LoVo (cell line): Measurements from ENCODE around the gene PLEKHG5.
"Not testable (repeated sequence)": the region's sequence is repeated elsewhere in the genome, so short reads cannot be mapped to it uniquely, and the experiment has no call there.

Experiments used
- DNase-seq: peaks from one replicate; pipeline ENCODE4 v3.0.0-alpha.2; 2016; ENCODE audit warnings: low spot score

Gene PLEKHG5

DNA sequence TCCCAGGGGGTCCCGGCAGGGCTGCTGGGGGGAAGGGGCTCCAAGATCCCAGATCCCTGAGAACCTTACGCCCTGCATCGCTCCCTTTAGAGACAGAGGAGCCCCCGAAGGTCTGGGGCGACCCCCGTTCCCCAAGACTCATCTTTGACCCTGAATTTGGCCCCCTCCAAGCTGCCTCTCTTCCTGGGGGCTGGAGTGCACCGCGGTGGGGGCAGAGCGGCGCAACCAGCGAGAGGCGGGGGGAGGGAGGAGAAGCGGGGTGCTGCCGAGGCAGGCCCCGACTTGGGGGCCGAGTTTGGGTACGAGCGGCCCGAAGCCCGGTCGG lies 5.4 kb upstream of the PLEKHG5 start:
- no peak for DNase-seq

DNA sequence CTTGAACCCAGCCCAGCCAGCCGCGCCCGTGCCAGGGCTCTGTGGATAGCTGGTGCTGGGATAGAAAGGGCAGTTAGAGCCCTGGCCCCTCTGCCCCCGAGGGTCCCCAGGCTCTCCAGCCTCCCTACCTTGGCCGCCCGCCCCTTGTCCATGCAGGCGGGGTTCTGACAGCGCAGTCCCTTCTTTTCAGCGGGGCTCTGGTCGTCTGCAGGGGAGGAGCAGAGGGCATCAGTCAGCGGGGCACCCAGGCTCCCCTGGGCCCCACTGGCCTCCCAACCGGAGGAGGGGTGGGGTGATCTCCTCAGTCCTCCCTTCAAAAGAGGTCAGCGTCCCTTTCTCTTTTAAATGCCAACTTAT lies 4.9 kb upstream of the PLEKHG5 start:
- no peak for DNase-seq

DNA sequence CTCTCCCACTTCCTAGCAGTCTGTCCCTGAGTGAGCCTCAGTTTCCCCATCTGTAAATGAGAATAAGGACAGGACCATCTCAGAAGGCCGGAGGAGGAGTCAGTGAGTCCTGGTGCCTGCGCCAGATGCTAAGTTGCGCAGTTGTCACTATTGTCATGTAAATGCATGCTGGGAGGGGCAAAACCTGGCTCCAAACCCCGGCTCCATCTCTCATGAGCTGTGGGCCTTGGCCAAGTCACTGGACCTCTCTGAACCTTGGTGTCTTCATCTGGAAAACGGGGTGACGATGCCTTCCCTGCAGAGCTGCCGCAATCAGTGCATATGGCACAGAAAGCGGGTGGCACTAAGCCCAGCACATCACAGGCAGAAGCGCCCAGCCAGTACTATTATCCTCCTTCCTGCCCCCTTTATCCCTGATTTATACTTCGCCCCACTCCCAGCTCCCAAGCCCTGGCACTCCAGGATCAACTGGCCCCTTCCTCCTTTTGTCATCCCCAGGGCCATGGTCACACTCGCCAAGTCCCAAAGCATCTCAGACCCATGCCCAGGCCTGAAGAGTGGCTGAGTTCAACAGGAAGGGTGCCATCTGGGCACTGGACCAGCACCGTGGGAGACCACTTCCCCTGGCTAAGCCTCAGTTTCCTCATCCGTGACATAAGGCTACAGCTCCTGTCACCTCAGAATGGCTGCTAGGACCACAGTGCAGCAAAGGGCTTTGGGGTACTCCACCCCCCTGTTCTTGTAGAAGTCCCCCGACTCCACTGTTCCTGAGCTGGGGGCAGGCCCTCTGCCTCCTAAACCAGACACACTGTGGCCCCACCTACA lies 4.3 kb upstream of the PLEKHG5 start:
- DNase-seq = no peak

DNA sequence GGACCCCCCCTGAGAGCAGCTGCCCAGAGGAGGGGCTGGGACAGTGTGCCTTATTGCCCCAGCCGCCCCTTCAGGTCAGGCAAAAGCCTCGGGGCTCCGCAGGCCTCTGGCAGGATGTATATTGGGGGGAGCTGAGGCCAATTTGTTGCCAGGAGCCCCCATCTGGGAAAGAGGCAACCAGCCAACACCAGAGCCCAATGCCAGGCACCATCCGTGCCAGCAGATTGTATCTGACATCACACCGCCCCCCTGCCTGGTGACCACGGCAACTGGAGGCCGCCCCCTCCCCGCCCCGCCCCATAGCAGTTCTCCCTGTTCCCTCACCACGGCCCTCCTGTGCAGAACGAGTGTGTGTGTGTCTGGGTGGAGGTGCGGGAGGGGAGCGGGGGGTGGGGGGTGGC lies 3.6 kb upstream of the PLEKHG5 start:
- no peak for DNase-seq

DNA sequence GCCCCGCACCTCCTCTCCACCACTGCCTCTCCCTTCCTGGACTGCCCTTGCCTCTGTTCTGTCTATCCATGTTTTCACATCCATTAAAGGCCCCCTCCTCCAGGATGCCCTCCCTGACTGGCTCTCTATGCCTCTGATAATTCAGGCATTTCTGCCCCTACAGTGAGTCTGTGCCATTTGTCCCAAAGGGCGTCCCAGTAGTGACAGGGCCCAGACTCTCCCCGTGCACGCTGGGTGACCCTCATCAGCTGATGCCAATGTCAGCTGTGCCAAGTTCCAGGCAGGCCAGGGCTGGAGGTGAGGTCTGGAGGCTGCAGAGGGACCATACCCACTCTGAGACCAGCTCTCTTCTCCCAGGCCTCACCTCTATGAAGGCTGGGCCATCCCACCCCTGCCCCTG lies 3.2 kb upstream of the PLEKHG5 start:
- DNase-seq = no peak

DNA sequence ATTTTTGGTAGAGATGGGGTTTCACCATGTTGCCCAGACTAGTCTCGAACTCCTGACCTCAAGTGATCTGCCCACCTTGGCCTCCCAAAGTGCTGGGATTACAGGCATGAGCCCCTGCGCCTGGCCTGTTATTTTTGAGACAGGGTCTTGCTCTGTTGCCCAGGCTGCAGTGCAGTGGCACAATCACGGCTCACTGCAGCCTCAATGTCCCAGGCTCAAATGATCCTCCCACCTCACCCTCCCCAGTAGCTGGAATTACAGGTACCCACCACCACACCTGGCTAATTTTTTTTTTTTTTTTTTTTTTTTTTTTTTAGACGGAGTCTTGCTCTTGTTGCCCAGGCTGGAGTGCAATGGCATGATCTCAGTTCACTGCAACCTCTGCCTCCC lies 2.4 kb upstream of the PLEKHG5 start:
- DNase-seq = not testable (repeated sequence)

DNA sequence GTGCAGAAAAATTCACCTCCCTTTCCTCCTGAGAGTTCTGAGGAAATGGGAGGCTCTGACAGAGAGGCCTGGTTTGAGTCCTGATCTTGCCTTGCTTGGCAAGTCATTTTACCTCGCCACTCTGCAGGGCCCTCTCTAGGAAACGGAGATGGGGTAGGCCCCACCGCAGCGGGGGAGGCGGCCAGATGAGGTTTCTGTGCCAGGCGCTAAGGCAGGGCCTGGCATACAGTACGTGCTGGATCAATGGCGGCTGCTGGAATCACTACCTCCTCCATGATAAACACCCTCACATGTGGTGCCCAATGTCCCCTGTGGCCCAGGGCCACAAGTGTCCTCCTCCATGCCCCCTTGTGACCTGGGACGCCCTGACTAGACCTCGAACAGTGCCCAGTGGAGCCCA lies 499 bp upstream of the PLEKHG5 start:
- DNase-seq = no peak

DNA sequence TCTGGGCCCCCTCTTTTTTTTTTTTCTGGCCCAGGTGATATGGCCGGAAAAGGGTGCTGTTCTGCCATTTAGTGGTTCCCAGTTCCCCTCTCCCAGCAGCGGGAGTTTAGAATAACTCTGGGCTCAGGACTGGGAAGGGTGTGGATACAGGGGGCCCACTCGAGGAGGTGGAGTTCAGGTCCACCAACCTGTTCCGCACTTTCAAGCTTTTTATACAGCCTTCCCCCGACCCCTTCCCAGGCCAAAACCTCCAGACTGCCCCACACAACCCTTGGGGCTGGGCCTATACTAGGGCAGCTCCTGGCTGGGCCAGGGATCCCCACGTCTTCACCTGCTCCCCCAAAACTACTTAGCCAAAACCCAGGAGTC lies 402 bp downstream of the PLEKHG5 start:
- no peak for DNase-seq

DNA sequence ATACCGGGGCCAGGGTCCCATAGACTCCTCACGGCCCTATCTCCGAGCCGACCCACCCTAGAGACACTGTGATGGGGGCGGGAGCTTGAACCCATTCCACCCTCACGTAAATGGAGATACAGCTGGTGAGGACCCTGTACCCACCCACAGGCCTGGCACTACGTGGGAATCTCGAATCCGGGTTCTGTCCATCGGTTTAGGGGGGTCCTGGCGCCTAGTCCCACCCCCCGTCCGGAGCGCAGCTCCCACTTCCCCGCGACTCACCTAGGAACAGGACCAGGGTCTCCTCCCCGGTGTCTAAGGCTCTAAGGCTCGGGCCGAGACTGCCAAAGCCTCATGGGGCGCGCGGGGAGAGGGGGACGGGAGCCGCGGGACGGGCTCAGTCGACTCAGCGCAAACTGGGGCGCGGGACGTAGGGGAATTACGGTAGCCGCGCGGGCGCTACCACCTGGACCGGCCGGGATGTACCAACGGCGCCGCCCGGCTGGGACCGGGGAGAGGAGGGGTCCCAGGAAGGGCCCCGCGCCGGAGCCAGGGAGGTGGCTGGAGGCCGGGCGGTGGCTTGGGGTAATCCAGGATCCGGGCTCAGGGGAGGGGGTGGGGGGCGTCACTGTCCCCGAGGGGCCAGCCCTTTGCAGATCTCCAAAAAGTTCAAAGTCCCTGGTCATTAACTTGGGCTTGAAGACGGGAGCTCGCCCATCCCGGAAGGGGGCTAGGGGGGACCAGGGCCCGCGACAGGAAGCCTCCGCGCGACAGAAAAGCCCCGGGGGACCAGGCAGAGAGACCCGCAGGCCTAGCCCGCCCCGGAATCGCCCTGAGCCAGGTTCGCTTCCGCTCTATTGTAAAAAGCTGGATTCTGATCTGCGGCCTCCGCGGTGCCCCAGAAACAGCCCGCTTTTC lies 1.0 kb downstream of the PLEKHG5 start:
- DNase-seq = peak; percentile 75

DNA sequence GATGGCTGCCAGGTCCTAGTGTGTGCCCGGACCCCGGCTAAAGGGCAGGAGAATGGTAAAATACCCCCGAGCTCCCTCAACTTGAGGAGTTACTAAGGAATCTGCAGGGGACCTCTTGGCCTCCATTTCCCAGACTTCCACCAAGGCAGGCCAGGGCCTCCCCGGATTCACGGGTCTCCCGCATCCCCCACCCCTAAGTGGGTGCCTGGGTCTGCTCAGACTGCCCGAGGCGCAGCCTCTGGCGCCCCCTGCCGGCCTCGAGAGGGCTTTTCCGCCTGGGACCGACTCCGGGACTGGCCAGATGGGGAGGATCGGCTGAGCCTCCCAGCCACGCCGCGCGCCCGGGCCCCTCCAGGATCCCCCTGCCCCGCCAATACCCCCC lies 1.7 kb downstream of the PLEKHG5 start:
- peak; percentile 83 for DNase-seq

DNA sequence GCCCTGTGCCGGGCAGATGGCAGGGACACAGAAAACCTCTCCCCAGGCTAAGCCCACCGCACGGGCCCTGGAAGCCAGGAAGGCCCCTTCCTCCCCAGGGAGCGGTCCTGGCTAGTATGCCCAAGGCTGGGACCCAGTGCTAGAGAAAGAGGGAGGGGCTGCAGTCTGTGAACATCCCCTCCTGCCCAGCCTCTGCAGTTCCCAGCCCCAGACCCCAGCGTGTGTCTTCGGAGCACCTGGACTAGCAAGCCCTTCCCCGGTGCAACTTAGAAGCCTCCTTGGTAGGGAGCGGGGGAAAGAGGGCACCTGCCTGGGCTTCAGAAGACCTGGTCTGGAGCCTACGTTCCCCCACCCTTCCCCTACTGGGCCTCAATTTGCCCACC lies 2.1 kb downstream of the PLEKHG5 start:
- DNase-seq = no peak

DNA sequence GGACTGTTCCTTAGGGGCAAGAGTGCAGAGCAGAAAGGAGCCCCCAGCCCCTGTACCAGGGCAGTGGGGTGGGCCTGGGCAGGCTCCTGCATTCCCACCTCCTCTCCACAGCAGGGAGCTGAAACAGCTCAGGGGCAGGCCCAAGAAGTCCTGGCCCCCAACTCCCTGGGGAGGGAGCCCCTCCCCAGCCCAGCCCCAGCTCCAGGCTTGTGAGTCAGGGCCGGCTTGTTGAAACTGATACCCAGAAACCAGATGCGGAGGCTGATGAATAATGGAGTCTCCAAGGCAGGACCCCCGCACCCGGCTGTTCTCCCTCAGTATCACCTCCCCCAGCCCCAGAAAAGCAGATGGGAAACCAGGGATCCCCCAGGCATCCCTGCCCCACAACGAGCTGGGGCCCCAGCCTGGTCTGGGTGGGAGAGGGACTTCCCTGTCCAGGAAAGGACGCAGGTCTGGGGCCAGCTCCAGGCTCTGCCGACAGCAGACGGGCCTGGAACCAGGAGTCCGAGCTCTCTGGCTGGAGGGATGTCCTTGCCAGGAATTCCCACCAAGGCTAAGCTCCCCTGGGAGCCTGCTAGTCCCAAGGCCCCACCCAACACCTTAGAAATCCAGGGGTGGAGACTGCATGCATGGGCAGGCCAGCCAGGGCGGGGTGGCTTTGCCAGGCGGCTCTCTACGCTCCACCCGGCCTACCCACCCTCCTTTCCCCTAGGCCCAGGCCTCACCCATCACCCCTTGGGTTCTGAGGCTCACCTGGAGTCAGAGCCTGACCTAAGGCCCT lies 2.7 kb downstream of the PLEKHG5 start:
- peak; percentile 64 for DNase-seq

DNA sequence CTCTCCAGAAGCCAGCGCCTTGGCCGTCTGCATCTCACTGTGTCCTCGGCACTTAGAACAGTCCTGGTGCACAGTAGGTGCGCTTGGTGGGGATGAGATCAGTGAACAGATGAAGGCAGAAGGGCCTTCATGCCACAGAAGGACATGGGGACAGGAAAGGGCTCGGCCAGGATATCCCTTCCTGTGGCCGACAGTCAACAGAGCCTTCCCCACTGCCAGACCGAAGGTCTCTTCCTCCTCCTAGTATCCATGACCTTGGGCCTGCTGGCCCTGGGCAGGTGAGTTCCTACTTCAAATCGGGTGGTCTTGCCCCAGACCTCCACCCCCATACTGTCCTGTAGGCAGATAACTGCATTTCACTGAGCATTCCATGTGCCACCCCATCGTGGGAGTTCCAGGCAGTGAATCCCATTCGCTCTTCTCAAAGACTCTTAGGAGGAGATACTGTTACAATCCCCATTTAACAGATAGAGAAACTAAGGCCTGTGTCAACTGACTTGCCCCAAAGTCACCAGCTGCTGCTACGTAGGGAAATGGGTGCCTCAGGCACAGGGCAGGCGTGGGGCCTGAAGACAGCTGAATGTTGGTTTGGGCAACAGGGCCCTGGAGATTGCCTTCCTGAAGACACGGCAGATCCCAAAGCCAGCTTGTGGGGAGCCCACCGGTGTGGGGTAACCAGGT lies 3.5 kb downstream of the PLEKHG5 start:
- no peak for DNase-seq

DNA sequence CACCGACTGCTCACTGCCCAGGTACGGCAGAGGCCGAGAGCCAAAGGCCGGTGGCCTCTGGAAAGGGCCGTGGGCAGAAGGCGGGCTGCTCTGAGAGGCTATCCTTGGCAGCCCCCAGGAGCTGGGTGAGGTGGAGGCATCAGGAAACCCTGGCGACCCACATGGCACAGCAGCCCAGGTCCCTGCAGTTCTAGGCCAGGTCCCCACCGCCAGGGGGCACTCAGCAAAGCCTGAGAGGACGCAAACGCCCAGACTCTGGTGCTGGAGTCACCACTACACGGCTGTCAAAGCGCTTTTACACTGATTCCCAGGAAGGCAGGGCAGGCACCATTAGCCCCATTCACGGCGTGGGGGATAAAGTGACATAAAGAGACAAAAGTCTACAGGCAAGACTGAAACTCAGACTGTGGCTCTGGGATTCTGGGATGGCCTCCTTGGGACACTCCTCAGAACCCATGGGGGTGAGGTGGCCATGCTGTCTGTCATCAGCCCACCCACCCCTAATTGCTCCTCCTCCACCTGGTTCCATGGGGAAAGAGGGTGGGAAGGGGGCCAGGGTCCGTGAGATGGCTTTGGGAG lies 4.9 kb downstream of the PLEKHG5 start:
- DNase-seq = peak; percentile 54

DNA sequence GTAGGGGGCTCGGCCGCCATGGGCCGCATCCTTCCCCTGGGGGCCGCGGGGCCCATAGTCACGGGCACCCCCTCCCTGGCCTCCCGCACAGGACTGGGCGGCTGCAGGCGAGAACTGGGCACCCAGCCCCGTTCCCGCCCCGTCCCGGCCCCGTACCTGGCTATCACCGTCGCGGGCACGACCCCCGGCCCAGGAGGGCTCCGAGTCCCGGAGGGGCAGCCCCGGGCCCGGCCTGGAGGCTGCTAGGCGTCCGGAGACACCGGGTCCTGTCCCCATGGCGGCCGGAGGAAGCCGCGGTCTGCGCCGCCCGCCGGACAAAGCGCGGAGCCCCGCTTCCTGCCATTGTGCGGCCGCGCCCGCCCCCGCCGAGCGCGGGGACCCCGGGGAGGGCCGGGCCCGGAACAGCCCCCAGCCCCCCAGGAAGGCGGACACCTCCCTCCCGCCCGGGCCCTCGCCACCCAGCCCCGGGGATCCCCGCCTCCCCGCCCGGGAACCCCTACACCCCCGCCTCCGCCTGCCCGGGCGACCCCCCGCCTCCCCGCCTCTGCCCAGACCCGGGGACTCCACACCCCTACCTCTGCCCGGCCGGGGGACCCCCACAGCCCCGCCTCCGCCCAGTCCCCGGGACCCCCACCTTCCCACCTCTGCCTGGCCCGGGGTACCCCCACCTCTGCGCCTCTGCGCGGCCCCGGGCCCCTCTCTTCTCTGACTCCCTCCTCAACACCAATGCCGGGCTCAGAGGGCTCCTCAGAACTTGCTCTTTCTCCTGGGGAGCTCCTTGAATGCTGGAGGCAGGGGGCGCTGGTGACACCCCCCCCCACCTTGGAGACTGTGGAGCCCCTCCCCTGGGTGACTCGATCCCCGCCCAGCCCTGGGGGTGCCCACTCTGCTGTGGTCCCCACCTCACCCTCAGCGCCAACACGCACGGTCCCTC lies 6.0 kb downstream of the PLEKHG5 start:
- DNase-seq = no peak

DNA sequence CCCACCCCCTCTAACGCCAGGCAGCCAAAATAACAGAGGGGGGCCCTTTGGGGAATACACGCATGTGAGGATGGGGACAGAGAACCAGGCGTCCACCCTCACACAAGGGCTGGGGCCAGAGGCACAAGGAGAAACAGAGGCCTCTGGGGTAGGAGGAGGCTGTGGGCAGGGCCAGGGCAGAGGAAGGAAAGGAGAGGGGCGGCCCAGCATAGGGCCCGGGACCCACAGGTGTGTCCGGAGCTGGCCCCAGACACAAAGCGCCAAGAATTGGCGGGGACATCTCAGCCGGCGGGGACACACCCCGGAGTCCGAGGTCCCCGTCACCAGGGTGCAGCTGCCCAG lies 6.7 kb downstream of the PLEKHG5 start:
- no peak for DNase-seq

DNA sequence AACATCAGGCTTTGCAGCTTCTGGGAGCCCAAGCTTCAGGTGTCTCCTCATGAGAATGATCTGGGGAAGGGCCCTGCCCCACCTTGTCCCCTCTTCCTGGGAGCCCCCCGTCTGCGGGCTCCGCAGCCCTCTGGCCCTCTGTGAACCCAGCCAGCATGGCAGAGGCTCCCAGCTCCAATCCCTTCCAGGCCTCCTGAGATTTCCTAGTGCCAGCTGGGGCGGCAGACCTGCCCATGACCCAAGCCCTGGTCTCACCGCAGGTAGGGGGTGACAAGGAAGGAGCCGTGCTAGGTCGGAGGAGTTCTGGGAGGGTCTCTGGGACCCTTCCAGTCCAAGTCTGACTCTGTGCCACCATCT lies 7.7 kb downstream of the PLEKHG5 start:
- DNase-seq = no peak

DNA sequence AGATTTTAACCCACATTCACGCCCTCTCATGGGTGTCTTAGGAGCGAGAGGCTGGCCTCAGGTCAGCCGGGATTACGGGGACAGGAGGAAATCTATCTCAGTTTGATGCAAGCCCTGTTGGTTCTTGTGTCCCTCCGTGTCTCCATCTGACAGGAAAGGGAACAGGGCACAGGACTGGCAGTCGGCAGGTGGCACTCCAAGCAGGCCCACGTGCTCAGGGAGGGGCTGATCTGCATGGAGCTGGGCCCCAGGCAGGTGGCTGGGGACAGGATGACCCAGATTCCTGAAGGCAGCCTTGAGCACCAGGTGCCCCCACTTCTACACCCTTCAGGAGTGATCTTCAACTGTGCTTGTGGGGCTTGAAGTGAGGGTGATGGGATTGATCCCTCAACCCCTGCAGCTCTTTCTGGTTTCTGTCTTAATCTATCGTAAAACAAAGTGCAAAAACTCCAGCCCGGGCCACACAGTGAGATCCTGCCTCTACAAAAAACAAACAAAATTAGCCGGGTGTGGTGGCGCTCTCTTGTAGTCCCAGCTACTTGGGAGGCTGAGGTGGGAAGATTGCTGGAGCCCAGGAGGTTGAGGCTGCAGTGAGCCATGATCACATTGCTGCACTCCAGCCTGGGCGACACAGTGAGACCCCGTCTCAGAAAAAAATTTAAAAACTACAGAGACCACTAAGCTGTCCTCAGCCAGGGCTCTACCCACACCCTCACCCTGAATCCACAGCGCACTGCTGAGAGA lies 8.3 kb downstream of the PLEKHG5 start:
- DNase-seq = no peak

DNA sequence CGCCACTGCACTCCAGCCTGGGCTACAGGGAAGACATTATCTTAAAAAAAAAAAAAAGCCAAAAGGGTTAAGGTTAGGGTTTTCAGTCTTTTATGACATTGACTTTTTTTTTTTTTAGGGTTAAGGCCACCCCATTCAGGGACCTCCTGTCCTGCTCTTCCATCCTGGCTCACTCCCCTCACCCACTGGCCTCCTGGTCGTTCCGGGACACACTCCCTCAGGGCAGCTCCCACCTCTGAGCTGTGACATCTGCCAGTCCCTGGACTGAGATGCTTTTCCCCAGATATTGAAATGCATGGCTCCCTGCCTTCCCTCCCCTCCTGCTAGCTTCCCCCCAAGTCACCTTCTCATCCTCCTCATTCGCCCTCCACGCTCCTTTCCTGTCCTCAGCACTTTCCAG lies 9.6 kb downstream of the PLEKHG5 start:
- DNase-seq = no peak
